HCT116 (cell line): ENCODE data around the gene PNPLA2. TPM values are rescaled to one million over a fixed set of nuclear protein-coding genes. Genes with fewer than 3 reads are reported as not detected.

Experiments
- ATAC-seq: fragments of 200-7000 bp; cut with Tn5 transposase; 2 replicates; pipeline ENCODE4 v1.9.1; 2020; ENCODE audit warnings: mild to moderate bottlenecking, moderate library complexity
- BruUV-seq: library from RNA; stranded (reverse); fragments of 400-500 nt; replicated peaks from 2 replicates; lab custom pipeline; 2021; lab: Mats Ljungman, UMichigan
- CTCF ChIA-PET: fragments of 300-600 bp; sonication (Branson Sonifier 250); formaldehyde crosslinking; loops from one replicate; lab custom pipeline; 2021; ENCODE audit warnings: antibody characterized with exemption; lab: Charles Lee
- POLR2A ChIA-PET: fragments of 300-600, 350-600 bp; sonication (Branson Sonifier 250); formaldehyde crosslinking; loops from one replicate; lab custom pipeline; 2021; ENCODE audit warnings: antibody characterized with exemption; lab: Charles Lee
- RAD21 ChIA-PET, 2 experiments: fragments of 300-600 bp; sonication (Branson Sonifier 250); formaldehyde crosslinking; loops; one replicate each; lab custom pipeline; 2023; ENCODE audit warnings: low total read pairs in 2 of 2; ENCODE audit not compliant: uncharacterized antibody in 2 of 2, unreplicated experiment in 2 of 2, low non-redundant PET in 1 of 2; lab: Charles Lee
- DNase-seq: peaks from one replicate; pipeline ENCODE4 v3.0.0-alpha.2; 2010; ENCODE audit warnings: low read depth, low spot score
- H2AFZ ChIP-seq: fragments of 200-600 bp; shearing (Covaris generic), sonication (generic); 2 replicates; pipeline ENCODE4 v1.6.1; 2017; ENCODE audit warnings: low read depth, mixed run types, mixed read lengths, antibody characterized with exemption, low read length; ENCODE audit not compliant: poor library complexity, severe bottlenecking
- H3K27ac ChIP-seq: 2 replicates; pipeline ENCODE4 v1.5.1; 2012; ENCODE audit warnings: low read depth, low read length
- H3K27me3 ChIP-seq: fragments of 200-600 bp; sonication (generic); 2 replicates; pipeline ENCODE4 v1.6.1; 2016; ENCODE audit warnings: mixed run types, low read length, mixed read lengths; ENCODE audit not compliant: insufficient read depth
- H3K36me3 ChIP-seq, 2 experiments: fragments of 200-500 bp in 1 of 2; fragments of 200-600 bp in 1 of 2; sonication (Bioruptor generic) in 1 of 2; sonication (generic) in 1 of 2; 2 replicates each; pipeline versions ENCODE4 v1.5.1 to v1.6.1; 2014 to 2016; ENCODE audit warnings: low read length in 2 of 2, inconsistent platforms in 1 of 2, mixed read lengths in 1 of 2, mixed run types in 1 of 2; ENCODE audit not compliant: insufficient read depth in 2 of 2, control insufficient read depth in 1 of 2
- H3K4me1 ChIP-seq, 2 experiments: fragments of 200-600 bp in 1 of 2; sonication (generic) in 1 of 2; 2 replicates each; pipeline versions ENCODE4 v1.5.1 to v1.6.1; 2012 to 2017; ENCODE audit warnings: low read length in 2 of 2, inconsistent platforms in 1 of 2, mild to moderate bottlenecking in 1 of 2, mixed read lengths in 1 of 2, mixed run types in 1 of 2, moderate library complexity in 1 of 2; ENCODE audit not compliant: insufficient read depth in 2 of 2, control insufficient read depth in 1 of 2
- H3K4me2 ChIP-seq: fragments of 200-600 bp; sonication (generic); 2 replicates; pipeline ENCODE4 v1.6.1; 2017; ENCODE audit warnings: mixed run types, low read length, mixed read lengths
- H3K4me3 ChIP-seq, 2 experiments: fragments of 200-600 bp in 1 of 2; sonication (generic) in 1 of 2; replicated peaks in 1 of 2; 2 replicates each; pipeline ENCODE4 v1.5.1; 2011 to 2016; ENCODE audit warnings: low read length in 2 of 2, control low read depth in 1 of 2, low read depth in 1 of 2, mild to moderate bottlenecking in 1 of 2, mixed read lengths in 1 of 2, mixed run types in 1 of 2
- H3K79me2 ChIP-seq: fragments of 200-600 bp; sonication (generic); 2 replicates; pipeline ENCODE4 v1.6.1; 2017; ENCODE audit warnings: mild to moderate bottlenecking, mixed run types, low read length, moderate library complexity, mixed read lengths; ENCODE audit not compliant: insufficient read depth
- H3K9ac ChIP-seq: fragments of 200-600 bp; sonication (generic); 2 replicates; pipeline ENCODE4 v1.6.1; 2016; ENCODE audit warnings: low read length, mixed read lengths
- H3K9me2 ChIP-seq: fragments of 200-600 bp; sonication (generic), shearing (Covaris generic); 2 replicates; pipeline ENCODE4 v1.6.1; 2017; ENCODE audit warnings: mixed run types, mild to moderate bottlenecking, moderate library complexity; ENCODE audit not compliant: insufficient read depth
- H3K9me3 ChIP-seq, 2 experiments: fragments of 200-500 bp in 1 of 2; fragments of 200-600 bp in 1 of 2; sonication (Bioruptor generic) in 1 of 2; sonication (generic) in 1 of 2; 2 replicates each; pipeline ENCODE4 v1.6.1; 2014 to 2017; ENCODE audit warnings: low read length in 2 of 2, mixed read lengths in 2 of 2, inconsistent platforms in 1 of 2, low read depth in 1 of 2, mild to moderate bottlenecking in 1 of 2, mixed run types in 1 of 2, moderate library complexity in 1 of 2; ENCODE audit not compliant: control insufficient read depth in 1 of 2, insufficient read depth in 1 of 2
- H4K20me1 ChIP-seq: fragments of 200-600 bp; sonication (generic), shearing (Covaris generic); 2 replicates; pipeline ENCODE4 v1.6.1; 2017; ENCODE audit warnings: mixed run types, mild to moderate bottlenecking, moderate library complexity; ENCODE audit not compliant: insufficient read depth
- FOSL1 ChIP-seq: IDR thresholded peaks from 2 replicates; pipeline ENCODE4 v1.6.1; 2012; ENCODE audit warnings: low read depth
- POLR2AphosphoS5 ChIP-seq: IDR thresholded peaks from 2 replicates; pipeline ENCODE4 v1.6.1; 2011; ENCODE audit warnings: mild to moderate bottlenecking, low read depth, low read length, moderate library complexity
- RAD21 ChIP-seq: IDR thresholded peaks from 2 replicates; pipeline ENCODE4 v1.6.1; 2012; ENCODE audit warnings: low read depth, mild to moderate bottlenecking
- intact Hi-C: fragments of 100-400 bp; cut with micrococcal nuclease; formaldehyde crosslinking; loops from 2 replicates; pipeline ENCODE4 v1.10.0; 2022
- total RNA-seq: library from RNA; stranded (reverse); gene quantifications from one replicate; pipeline ENCODE4 v1.2.1, GENCODE V29; 2021; ENCODE audit not compliant: unreplicated experiment
- TF ChIP-seq, protein P1 (sequence below), 3 experiments: fragments of 200-600 bp in 1 of 3; sonication (generic) in 1 of 3; IDR thresholded peaks in 2 of 3; conservative IDR thresholded peaks in 1 of 3; 2 replicates each; pipeline ENCODE4 v1.5.1; 2012 to 2017; ENCODE audit warnings: low read depth in 2 of 3, low read length in 2 of 3, antibody characterized with exemption in 1 of 3, borderline replicate concordance in 1 of 3, control low read depth in 1 of 3, mild to moderate bottlenecking in 1 of 3, mixed read lengths in 1 of 3, mixed run types in 1 of 3, moderate library complexity in 1 of 3; ENCODE audit not compliant: insufficient read depth in 1 of 3
- TF ChIP-seq, protein P2 (sequence below): IDR thresholded peaks from 2 replicates; pipeline ENCODE4 v1.6.1; 2011; ENCODE audit warnings: mild to moderate bottlenecking, low read length, moderate library complexity; ENCODE audit not compliant: insufficient replicate concordance; ENCODE audit errors: extremely low read depth

Gene PNPLA2
- total RNA-seq, 1 experiment from 2014 or later = 124 TPM

DNA sequence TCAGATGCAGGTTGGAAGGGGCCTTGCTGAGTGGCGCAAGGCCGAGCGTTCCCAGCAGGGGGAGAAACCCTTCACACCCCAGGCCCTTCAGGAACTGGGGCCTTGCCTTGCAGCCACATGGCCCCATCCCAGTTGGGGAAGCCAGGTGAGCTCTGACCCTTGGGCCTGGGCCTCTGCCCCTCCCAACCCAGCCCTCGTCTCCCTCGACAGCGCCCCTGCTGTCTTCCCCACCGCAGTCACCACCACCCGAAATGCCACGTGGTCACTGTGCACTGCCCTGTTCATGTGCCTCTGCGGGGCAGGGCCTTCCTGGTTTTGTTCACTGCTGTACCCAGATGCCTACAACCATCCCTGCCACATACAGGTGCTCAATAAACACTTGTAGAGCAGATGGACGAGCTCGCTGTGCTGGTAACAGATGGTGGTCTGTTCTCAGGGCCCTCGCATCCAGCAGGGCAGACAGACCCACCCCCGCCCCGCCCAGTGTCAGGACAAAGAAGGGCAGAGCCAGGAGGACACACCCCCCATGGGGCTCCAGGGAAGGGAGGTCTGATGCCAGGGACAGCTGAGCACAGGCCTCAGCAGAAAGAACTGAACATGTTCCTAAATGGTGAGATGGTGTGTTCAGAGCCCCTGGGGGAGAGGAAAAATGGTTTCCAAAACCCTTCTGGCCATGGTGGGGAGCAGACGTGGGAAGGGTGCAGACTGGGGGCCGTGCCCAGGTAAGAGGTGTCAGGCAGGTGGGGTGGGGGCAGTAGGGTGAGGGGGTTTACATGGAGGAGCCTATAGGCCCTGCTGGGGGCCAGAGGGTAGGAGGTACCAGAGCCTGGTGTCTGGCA lies 19.9 kb downstream of the PNPLA2 start:
- H3K27me3 ChIP-seq = no peaks in the 10 kb centered on the region
- H2AFZ ChIP-seq = no peak overlapping the region
- DNase-seq = no peak
- H3K4me3 ChIP-seq = no peak overlapping the region
- peak; percentile 41 for ATAC-seq
- peaks cover 3 to 44% of the 10 kb centered on the region in 2 experiments; a peak in 3 of 4 replicates for H3K36me3 ChIP-seq
- H3K4me2 ChIP-seq = peak overlapping the region; percentile 92
- peaks cover 23% of the 10 kb centered on the region; the same call in 1 of the 2 replicates for H4K20me1 ChIP-seq
- no peaks in the 10 kb centered on the region for H3K9me2 ChIP-seq
- H3K9ac ChIP-seq = peak overlapping the region; percentile 42
- TF ChIP-seq POLR2AphosphoS5 = peak; percentile 17
- TF ChIP-seq RAD21 = no peak
- TF ChIP-seq FOSL1 = no peak
- TF ChIP-seq, protein P1, sequence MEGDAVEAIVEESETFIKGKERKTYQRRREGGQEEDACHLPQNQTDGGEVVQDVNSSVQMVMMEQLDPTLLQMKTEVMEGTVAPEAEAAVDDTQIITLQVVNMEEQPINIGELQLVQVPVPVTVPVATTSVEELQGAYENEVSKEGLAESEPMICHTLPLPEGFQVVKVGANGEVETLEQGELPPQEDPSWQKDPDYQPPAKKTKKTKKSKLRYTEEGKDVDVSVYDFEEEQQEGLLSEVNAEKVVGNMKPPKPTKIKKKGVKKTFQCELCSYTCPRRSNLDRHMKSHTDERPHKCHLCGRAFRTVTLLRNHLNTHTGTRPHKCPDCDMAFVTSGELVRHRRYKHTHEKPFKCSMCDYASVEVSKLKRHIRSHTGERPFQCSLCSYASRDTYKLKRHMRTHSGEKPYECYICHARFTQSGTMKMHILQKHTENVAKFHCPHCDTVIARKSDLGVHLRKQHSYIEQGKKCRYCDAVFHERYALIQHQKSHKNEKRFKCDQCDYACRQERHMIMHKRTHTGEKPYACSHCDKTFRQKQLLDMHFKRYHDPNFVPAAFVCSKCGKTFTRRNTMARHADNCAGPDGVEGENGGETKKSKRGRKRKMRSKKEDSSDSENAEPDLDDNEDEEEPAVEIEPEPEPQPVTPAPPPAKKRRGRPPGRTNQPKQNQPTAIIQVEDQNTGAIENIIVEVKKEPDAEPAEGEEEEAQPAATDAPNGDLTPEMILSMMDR (IDR thresholded peaks at IDR 0.05 in 2 of 3, conservative IDR thresholded peaks at IDR 0.05 in 1 of 3; ENCODE audit: borderline replicate concordance in 1 of 3, insufficient read depth in 1 of 3, low read depth in 2 of 3, low read length in 2 of 3) = peak in 2 of 3 experiments; percentile 48 to 58; a peak in 3 of 6 replicates
- TF ChIP-seq, protein P2, sequence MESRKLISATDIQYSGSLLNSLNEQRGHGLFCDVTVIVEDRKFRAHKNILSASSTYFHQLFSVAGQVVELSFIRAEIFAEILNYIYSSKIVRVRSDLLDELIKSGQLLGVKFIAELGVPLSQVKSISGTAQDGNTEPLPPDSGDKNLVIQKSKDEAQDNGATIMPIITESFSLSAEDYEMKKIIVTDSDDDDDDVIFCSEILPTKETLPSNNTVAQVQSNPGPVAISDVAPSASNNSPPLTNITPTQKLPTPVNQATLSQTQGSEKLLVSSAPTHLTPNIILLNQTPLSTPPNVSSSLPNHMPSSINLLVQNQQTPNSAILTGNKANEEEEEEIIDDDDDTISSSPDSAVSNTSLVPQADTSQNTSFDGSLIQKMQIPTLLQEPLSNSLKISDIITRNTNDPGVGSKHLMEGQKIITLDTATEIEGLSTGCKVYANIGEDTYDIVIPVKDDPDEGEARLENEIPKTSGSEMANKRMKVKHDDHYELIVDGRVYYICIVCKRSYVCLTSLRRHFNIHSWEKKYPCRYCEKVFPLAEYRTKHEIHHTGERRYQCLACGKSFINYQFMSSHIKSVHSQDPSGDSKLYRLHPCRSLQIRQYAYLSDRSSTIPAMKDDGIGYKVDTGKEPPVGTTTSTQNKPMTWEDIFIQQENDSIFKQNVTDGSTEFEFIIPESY = no peak
- ChIA-PET RAD21 (no interaction called here), POLR2A (interaction anchor here (0.6 to 1.2 kb wide), 3 partner anchors 17 to 43 kb away, joined by 3 to 6 read pairs (median 4); no protein-coding TSS in a partner anchor), CTCF (interaction anchor here (1.0 kb wide), 1 partner anchor 29 kb away, joined by 7 read pairs; the partner anchor contains the start of gene RPLP2)
- H3K9me3 ChIP-seq = no peaks in the 10 kb centered on the region
- peak overlapping the region; percentile 97 for H3K27ac ChIP-seq
- BruUV-seq = no TSS peak
- peaks cover 34 to 73% of the 10 kb centered on the region in 2 experiments for H3K4me1 ChIP-seq
- peaks cover 83% of the 10 kb centered on the region for H3K79me2 ChIP-seq
- intact Hi-C loops = no loop called here
